Heart left ventricle (tissue), 16 donors: Measurements from ENCODE around the gene TRAF4. TPM values are rescaled to one million over a fixed set of nuclear protein-coding genes. Genes with fewer than 3 reads are reported as not detected.
A peak's percentile ranks its signal among the peaks of the same experiment; 100 is the strongest.

Experiments used
- ATAC-seq, 4 donors: fragments of 200-7000 bp; cut with Tn5 transposase; one replicate each; pipeline ENCODE4 v1.9.1; 2020 to 2022; ENCODE audit warnings: moderate library complexity in 4 of 4, mild to moderate bottlenecking in 3 of 4, moderate number of reproducible peaks in 1 of 4
- DNase-seq, 5 donors: peaks; one replicate each; pipeline ENCODE4 v3.0.0-alpha.2; 2020
- H3K27ac ChIP-seq, 12 donors: fragments of 200-600 bp; sonication (generic) in 4 of 12; one replicate each; pipeline versions ENCODE4 v1.5.0 to v1.8.0; 2016 to 2022; ENCODE audit warnings: mild to moderate bottlenecking in 2 of 12
- H3K27me3 ChIP-seq, 9 donors: fragments of 200-600 bp; sonication (generic) in 2 of 9; one replicate each; pipeline versions ENCODE4 v1.5.1 to v1.8.0; 2016 to 2022; ENCODE audit warnings: mild to moderate bottlenecking in 3 of 9
- H3K36me3 ChIP-seq, 9 donors: fragments of 200-600 bp; sonication (generic) in 2 of 9; one replicate each; pipeline versions ENCODE4 v1.5.0 to v1.8.0; 2018 to 2022; ENCODE audit warnings: mild to moderate bottlenecking in 2 of 9
- H3K4me1 ChIP-seq, 12 donors: fragments of 200-600 bp; sonication (generic) in 4 of 12; one replicate each; pipeline versions ENCODE4 v1.5.0 to v1.8.0; 2016 to 2022; ENCODE audit warnings: mild to moderate bottlenecking in 3 of 12
- H3K4me3 ChIP-seq, 12 donors: fragments of 200-600 bp; sonication (generic) in 4 of 12; one replicate each; pipeline versions ENCODE4 v1.5.0 to v1.8.0; 2017 to 2022; ENCODE audit warnings: mild to moderate bottlenecking in 9 of 12, moderate library complexity in 4 of 12
- H3K9me3 ChIP-seq, 12 donors: fragments of 200-600 bp; sonication (generic) in 4 of 12; one replicate each; pipeline versions ENCODE4 v1.5.0 to v1.8.0; 2016 to 2022; ENCODE audit warnings: mild to moderate bottlenecking in 1 of 12
- CTCF ChIP-seq, 12 donors: fragments of 200-600 bp; sonication (generic) in 4 of 12; IDR thresholded peaks; one replicate each; pipeline versions ENCODE4 v1.5.0 to v1.8.0; 2018 to 2022; ENCODE audit warnings: antibody characterized with exemption in 12 of 12, mild to moderate bottlenecking in 5 of 12
- POLR2A ChIP-seq, 2 donors: fragments of 450-650 bp; IDR thresholded peaks; one replicate each; pipeline ENCODE4 v1.6.1; 2017; ENCODE audit warnings: antibody characterized with exemption in 2 of 2, mild to moderate bottlenecking in 2 of 2, moderate library complexity in 2 of 2
- WGBS, 4 donors: extraction: QIAGEN DNeasy Blood & Tissue Kit in 2 of 4; methylation state at CpG; one replicate each; pipeline versions ENCODE4 v1.1.5 to v1.1.7; 2013 to 2018; 5-methylcytosine and 5-hydroxymethylcytosine counted together
- intact Hi-C, 10 donors: fragments of 100-400 bp; cut with DNase I; formaldehyde crosslinking; loops; one replicate each; pipeline versions ENCODE4 v1.11.1 to v1.14.2; 2022
- polyA plus RNA-seq, 2 donors: library from polyadenylated mRNA; stranded (reverse); fragments of 200-250 nt; gene quantifications; one replicate each; pipeline ENCODE4 v1.2.3, GENCODE V29; 2013
- total RNA-seq, 9 donors: library from RNA; depleted of rRNA in 2 of 9; stranded (reverse); fragments of >200 nt in 2 of 9; fragmentation: NEBNext Ultra II Directional in 3 of 9; extraction: Animal tissue kit (Norgen Biotek cat#: 25700) in 3 of 9; gene quantifications; one replicate each; pipeline versions ENCODE4 v1.1.0 to v1.2.4, GENCODE V29; 2016 to 2023
- donor health status: ischemic (EF 13 %, LVEDD 7.1; RV severe dilation, severe dysfunction).
- donor health status: healthy with polysubstance abuse.
- donor health status: DM: no; HTN: yes; CAD: no.
- donor health status: DM: no; HTN: no; CAD: no.
- donor health status: ischemic (EF 25% LVEDD 6.9; RV normal size, moderate dysfunction).
- donor health status: ischemic (EF 25% LVEDD 5.7; RV mildly dilated, moderate dysfunction).
- donor health status: healthy.
- donor health status: DM: yes; HTN: yes; CAD: no.
- donor health status: ischemic (EF 35%, LVEDD 5.7; RV mildly dilated, moderate dysfunction).
- donor health status: nonischemic (EF 11% LVEDD 7.7; RV severe dilation, severe dysfunction).
- donor health status: DM: yes; HTN: yes; CAD: no.
- donor health status: PGD.
- donor health status: ischemic (EF 29% LVEDD 5.4; RV normal size, mild dysfunction).
- donor health status: nonischemic (EF 23%, LVEDD 6.1; RV moderate dilation, normal function).

Gene TRAF4
- total and polyA plus RNA-seq, 11 donors = 1.5 to 11.5 (median 2.7) TPM

GRCh38 chr17:28744972-28745785 lies 1.4 kb downstream of the TRAF4 start:
- DNase-seq = peak in 3 of 5 donors; percentile 42 to 58 (median 50)

GRCh38 chr17:28745786-28746411 lies 2.1 kb downstream of the TRAF4 start:
- H3K4me3 ChIP-seq = peak overlapping the region in 8 of 12 donors; percentile 56 to 89 (median 74)
- no peaks in the 10 kb centered on the region for H3K9me3 ChIP-seq
- ATAC-seq (no peak), DNase-seq (no peak)
- intact Hi-C loops = loop anchor here in 2 of 10 donors (2.0 kb wide), 1 partner anchor 17 kb away; the partner anchor contains the start of gene NEK8 (in 2 of the 2)
- H3K36me3 ChIP-seq = peaks cover 0 to 20% (median 4%) of the 10 kb centered on the region in 9 donors
- peaks cover 0 to 68% (median 39%) of the 10 kb centered on the region in 12 donors for H3K4me1 ChIP-seq
- H3K27me3 ChIP-seq = no peaks in the 10 kb centered on the region
- H3K27ac ChIP-seq = peak overlapping the region in 7 of 12 donors; percentile 18 to 88 (median 86)
- 76 to 100% (median 83%) methylated on average over 1 to 4 of the region's 4 CpGs for WGBS, 4 donors
- TF ChIP-seq POLR2A (IDR thresholded peaks at IDR 0.05) (no peak), CTCF (IDR thresholded peaks at IDR 0.05) (no peak)

More at GRCh38 chr17:28744972-28745785, 1.4 kb downstream of the TRAF4 start:
- Histone ChIP-seq H3K36me3 (peaks cover 0 to 20% (median 4%) of the 10 kb centered on the region in 9 donors), H3K27me3 (no peaks in the 10 kb centered on the region), H3K9me3 (no peaks in the 10 kb centered on the region), H3K27ac (peak overlapping the region in 11 of 12 donors; percentile 51 to 88 (median 86)), H3K4me1 (peaks cover 0 to 67% (median 38%) of the 10 kb centered on the region in 12 donors), H3K4me3 (peak overlapping the region; percentile 56 to 89 (median 76))
- intact Hi-C loops = loop anchor here in 2 of 10 donors (2.0 kb wide), 1 partner anchor 16 kb away; the partner anchor contains the start of gene NEK8 (in 2 of the 2)
- ATAC-seq = peak in 2 of 4 donors; percentile 5 to 36
- TF ChIP-seq POLR2A (IDR thresholded peaks at IDR 0.05) (no peak), CTCF (IDR thresholded peaks at IDR 0.05) (no peak)
- 12 to 29% (median 16%) methylated on average over 24 to 31 of the region's 31 CpGs for WGBS, 4 donors

GRCh38 chr17:28746611-28747050 lies 2.8 kb downstream of the TRAF4 start:
- peaks cover 0 to 20% (median 4%) of the 10 kb centered on the region in 9 donors for H3K36me3 ChIP-seq
- H3K4me3 ChIP-seq = no peak overlapping the region
- DNase-seq (no peak), ATAC-seq (no peak)
- no peaks in the 10 kb centered on the region for H3K9me3 ChIP-seq
- TF ChIP-seq POLR2A (IDR thresholded peaks at IDR 0.05) (no peak), CTCF (IDR thresholded peaks at IDR 0.05) (no peak)
- H3K27me3 ChIP-seq = no peaks in the 10 kb centered on the region
- WGBS, 4 donors = 55 to 76% (median 71%) methylated on average over 4 to 5 of the region's 5 CpGs
- intact Hi-C loops = no loop called here
- peaks cover 0 to 67% (median 39%) of the 10 kb centered on the region in 12 donors for H3K4me1 ChIP-seq
- no peak overlapping the region for H3K27ac ChIP-seq
